Measurements from ENCODE around the gene ZNF608.
A peak's percentile ranks its signal among the peaks of the same experiment; 100 is the strongest.

ZNF608 gene

DNA sequence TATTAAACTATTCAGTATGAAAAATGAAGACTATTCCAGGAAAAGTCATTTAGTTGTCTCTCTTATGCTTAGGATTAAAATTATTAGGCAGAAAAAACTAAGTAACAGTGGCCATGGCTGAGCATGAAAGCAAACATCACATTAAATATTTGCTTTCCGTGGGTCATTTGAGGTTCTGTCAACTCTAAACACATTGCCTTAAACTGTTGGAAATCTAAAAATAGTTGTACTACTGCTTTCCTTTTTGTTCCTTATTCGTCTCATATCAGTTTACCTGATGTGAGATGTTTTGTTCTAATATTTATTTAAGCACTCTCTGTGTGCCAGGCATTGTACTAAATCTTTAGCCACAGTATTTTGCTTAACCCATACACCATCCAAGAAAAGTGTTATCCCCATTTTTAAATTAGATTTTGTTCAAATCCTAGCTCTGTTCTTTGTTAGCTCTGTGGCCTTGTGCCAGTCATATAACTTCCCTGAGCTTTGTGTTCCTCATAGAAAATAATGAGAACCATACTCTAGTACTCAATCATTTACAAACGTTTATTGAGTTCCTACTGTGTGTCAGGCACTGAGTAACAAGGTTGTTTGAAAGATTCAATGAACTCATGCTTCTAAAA is 18.7 kb upstream of the ZNF608 start:
- TF ChIP-seq, protein P1, sequence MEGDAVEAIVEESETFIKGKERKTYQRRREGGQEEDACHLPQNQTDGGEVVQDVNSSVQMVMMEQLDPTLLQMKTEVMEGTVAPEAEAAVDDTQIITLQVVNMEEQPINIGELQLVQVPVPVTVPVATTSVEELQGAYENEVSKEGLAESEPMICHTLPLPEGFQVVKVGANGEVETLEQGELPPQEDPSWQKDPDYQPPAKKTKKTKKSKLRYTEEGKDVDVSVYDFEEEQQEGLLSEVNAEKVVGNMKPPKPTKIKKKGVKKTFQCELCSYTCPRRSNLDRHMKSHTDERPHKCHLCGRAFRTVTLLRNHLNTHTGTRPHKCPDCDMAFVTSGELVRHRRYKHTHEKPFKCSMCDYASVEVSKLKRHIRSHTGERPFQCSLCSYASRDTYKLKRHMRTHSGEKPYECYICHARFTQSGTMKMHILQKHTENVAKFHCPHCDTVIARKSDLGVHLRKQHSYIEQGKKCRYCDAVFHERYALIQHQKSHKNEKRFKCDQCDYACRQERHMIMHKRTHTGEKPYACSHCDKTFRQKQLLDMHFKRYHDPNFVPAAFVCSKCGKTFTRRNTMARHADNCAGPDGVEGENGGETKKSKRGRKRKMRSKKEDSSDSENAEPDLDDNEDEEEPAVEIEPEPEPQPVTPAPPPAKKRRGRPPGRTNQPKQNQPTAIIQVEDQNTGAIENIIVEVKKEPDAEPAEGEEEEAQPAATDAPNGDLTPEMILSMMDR (conservative IDR thresholded peaks at IDR 0.05; ENCODE audit: control insufficient read depth, insufficient read depth, low read depth, low read length), result no peak
- no peak for DNase-seq (ENCODE audit: low read depth)
- no peak overlapping the region for H3K4me3 ChIP-seq (ENCODE audit: control insufficient read depth, low read depth, low read length)

DNA sequence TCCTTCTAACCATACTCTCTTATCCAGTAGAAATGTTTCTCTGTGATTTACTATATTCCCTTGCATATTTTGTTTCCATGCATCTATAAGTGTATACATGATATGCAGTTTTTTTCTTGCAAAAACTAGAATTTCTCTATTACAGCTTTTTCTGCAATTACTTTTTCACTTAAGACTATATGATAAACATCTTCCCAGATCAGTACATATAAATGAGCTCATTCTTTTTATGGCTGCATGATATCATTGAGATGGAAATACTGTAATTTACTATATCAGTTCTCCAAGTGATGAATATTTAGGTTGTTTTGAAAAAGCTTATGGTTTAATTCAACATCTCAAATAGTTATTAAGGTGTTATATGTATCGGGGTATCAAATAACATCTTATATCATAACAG is 18.1 kb upstream of the ZNF608 start:
- no peak for DNase-seq (ENCODE audit: low read depth)
- TF ChIP-seq, protein P1 (conservative IDR thresholded peaks at IDR 0.05; ENCODE audit: control insufficient read depth, insufficient read depth, low read depth, low read length), result no peak
- H3K4me3 ChIP-seq (ENCODE audit: control insufficient read depth, low read depth, low read length), result no peak overlapping the region

DNA sequence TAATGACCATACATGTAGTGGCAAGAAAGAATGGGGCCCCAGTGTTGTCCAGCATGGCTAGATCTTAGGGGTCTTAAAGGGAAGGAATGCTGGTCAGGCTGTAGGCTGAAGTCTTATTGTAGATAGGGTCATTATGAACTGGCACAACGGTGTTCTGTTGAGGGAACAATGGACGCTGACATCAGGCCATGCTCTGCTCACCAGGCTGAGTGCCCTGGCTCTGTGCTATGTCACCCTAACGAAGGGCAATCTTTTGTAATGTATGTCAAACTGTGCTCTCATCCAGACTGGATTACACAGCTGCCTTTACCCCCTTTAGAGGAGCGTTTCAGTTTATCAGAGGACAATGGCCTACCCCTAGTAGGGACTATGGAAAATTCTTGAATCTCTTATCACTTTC is 14.6 kb upstream of the ZNF608 start:
- H3K4me3 ChIP-seq (ENCODE audit: control insufficient read depth, low read depth, low read length), result no peak overlapping the region
- DNase-seq (ENCODE audit: low read depth), result no peak
- TF ChIP-seq, protein P1 (conservative IDR thresholded peaks at IDR 0.05; ENCODE audit: control insufficient read depth, insufficient read depth, low read depth, low read length), result no peak

DNA sequence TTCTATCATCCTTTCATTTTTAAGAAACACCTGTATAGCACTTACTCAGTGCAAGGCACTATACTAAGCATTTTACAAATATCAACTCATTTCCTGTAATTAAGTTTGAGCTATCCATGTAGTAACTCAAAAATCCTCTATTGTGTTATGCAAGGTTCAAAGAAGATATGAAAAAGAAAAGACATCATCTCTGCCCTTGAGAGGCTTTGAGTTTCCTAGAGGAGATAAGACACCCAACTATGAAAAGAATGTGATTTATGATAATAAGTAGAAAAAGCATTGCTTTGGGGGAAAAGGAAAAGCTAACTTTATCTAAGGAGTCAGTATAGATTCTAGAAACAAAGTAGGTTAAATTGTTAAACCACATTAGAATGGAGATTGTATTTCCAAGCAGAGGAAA is 14.2 kb upstream of the ZNF608 start:
- H3K4me3 ChIP-seq (ENCODE audit: control insufficient read depth, low read depth, low read length), result no peak overlapping the region
- DNase-seq (ENCODE audit: low read depth), result no peak
- TF ChIP-seq, protein P1 (conservative IDR thresholded peaks at IDR 0.05; ENCODE audit: control insufficient read depth, insufficient read depth, low read depth, low read length), result no peak

DNA sequence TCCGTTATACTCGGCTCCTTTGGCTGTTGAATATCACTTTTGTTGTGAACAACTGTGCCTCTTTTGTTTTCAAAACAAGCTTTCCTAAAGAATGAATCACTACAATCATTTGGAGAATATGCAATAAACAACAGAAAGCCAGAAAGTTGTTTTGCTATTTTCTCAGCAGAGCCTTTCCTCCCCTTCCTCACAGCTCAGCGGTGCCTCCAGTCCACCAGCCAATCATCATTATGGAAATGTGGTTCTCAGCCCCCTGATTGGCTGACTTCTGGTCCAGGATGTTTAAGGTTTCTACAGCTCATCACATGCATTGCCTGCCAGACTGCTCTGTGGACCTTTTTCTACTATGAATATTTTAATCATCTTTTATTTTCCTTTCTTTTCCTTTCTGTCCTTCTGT is 9.1 kb upstream of the ZNF608 start:
- DNase-seq (ENCODE audit: low read depth), result peak; percentile 46
- H3K4me3 ChIP-seq (ENCODE audit: control insufficient read depth, low read depth, low read length), result no peak overlapping the region
- TF ChIP-seq, protein P1 (conservative IDR thresholded peaks at IDR 0.05; ENCODE audit: control insufficient read depth, insufficient read depth, low read depth, low read length), result no peak

DNA sequence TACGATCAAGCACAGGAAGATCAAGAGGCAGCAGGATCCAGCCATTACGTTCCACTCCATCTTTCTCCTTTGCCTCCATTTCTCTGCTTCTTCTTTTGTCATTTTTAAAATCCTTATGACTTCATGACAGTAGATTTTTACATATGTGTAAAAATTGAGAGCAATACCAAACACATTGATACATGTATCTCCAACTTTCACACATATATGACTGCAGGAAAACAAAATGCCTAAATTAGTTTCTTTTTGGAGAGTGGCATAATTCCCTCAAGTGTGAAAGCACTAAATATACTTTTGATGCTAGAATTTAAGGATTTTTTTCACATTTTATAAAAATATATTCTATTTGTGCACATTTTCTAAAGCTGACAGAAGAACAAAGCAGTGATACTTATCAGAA is 8.6 kb upstream of the ZNF608 start:
- TF ChIP-seq, protein P1 (conservative IDR thresholded peaks at IDR 0.05; ENCODE audit: control insufficient read depth, insufficient read depth, low read depth, low read length), result no peak
- no peak overlapping the region for H3K4me3 ChIP-seq (ENCODE audit: control insufficient read depth, low read depth, low read length)
- DNase-seq (ENCODE audit: low read depth), result no peak

Data from fibroblast of mammary gland (primary cell).